ENCODE results near the gene TMEM141. TPM values are rescaled to one million over a fixed set of nuclear protein-coding genes. Genes with fewer than 3 reads are reported as not detected.

Gene TMEM141
- total RNA-seq, 4 donors from 2014 or later = 81.6 to 189 (median 141) TPM

DNA sequence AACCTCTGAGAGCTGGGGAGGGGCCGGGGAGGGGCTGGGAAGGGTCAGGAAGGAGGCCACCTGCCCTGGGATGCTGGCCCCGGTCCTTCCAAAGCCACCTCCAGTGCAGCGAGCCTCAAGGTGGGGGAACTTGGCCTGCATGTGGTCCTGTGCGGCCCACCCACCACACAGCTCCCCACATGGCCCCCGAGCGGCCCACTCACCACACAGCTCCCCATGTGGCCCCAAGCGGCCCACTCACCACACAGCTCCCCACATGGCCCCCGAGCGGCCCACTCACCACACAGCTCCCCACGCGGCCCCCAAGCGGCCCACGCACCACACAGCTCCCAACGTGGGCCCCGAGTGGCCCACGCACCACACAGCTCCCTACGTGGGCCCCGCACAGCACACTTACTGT lies 46.4 kb upstream of the TMEM141 start:
- intact Hi-C loops (cut with DNase I) = no loop called here
- Histone ChIP-seq H3K27ac (no peak overlapping the region), H3K27me3 (no peaks in the 10 kb centered on the region)

DNA sequence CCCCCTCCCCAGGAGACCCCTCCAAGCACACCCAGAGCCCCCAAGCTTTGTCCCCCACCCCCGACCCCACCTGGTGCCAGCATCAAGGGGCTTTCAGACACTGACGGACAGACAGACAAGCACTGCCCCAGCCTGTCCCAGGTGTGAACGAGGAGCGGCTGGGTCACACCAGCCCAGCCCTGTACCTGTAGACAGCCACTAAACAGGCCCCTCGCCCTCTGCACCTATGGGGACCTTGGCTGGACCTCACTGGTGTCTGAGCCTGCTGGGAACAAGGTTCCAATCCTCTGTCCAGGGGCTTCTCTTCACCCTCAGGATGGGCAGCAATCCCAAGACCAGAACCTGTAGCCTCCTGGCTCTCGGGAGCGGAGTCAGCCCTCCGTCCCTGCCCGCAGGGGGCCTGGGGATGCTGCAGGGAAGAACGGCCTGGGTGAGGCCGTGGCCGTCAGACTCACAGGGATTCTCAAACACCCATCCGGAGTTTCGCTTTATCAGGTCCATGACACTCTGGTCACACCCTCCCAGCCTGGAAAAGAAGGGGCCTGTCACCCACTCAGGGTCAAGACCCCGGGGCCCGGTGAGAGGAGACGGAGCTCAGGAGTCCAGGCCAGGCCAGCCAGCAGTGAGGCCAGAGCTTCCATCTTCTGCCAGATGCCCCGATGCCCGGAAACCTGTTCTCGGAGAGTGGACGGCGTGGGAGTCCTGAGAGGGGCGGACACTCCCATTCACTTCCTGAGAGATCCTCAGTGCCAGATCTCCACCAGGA lies 45.6 kb upstream of the TMEM141 start:
- Histone ChIP-seq H3K27me3 (no peaks in the 10 kb centered on the region), H3K9me3 (no peaks in the 10 kb centered on the region), H3K36me3 (no peaks in the 10 kb centered on the region), H3K27ac (no peak overlapping the region), H3K4me3 (replicated peaks in 1 of 3) (no peak overlapping the region), H3K4me1 (peaks cover 41 to 52% of the 10 kb centered on the region in 2 donors)
- intact Hi-C loops (cut with DNase I) = no loop called here
- 78 to 88% methylated on average over 7 to 10 of the region's 23 CpGs for WGBS, 2 donors
- TF ChIP-seq, protein P1, sequence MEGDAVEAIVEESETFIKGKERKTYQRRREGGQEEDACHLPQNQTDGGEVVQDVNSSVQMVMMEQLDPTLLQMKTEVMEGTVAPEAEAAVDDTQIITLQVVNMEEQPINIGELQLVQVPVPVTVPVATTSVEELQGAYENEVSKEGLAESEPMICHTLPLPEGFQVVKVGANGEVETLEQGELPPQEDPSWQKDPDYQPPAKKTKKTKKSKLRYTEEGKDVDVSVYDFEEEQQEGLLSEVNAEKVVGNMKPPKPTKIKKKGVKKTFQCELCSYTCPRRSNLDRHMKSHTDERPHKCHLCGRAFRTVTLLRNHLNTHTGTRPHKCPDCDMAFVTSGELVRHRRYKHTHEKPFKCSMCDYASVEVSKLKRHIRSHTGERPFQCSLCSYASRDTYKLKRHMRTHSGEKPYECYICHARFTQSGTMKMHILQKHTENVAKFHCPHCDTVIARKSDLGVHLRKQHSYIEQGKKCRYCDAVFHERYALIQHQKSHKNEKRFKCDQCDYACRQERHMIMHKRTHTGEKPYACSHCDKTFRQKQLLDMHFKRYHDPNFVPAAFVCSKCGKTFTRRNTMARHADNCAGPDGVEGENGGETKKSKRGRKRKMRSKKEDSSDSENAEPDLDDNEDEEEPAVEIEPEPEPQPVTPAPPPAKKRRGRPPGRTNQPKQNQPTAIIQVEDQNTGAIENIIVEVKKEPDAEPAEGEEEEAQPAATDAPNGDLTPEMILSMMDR (IDR thresholded peaks at IDR 0.05) = no peak
- TF ChIP-seq POLR2A (IDR thresholded peaks at IDR 0.05) = no peak
- DNase-seq = no peak

More for the DNA sequence above, 46.4 kb upstream of the TMEM141 start:
- no peak overlapping the region for H3K4me3 ChIP-seq (replicated peaks in 1 of 3)
- no peaks in the 10 kb centered on the region for H3K36me3 ChIP-seq
- DNase-seq = no peak
- 90 to 100% methylated on average over 1 to 13 of the region's 18 CpGs for WGBS, 2 donors
- TF ChIP-seq, protein P1 (IDR thresholded peaks at IDR 0.05) = no peak
- no peak for TF ChIP-seq POLR2A (IDR thresholded peaks at IDR 0.05)
- H3K9me3 ChIP-seq = no peaks in the 10 kb centered on the region
- peaks cover 41 to 51% of the 10 kb centered on the region in 2 donors for H3K4me1 ChIP-seq

DNA sequence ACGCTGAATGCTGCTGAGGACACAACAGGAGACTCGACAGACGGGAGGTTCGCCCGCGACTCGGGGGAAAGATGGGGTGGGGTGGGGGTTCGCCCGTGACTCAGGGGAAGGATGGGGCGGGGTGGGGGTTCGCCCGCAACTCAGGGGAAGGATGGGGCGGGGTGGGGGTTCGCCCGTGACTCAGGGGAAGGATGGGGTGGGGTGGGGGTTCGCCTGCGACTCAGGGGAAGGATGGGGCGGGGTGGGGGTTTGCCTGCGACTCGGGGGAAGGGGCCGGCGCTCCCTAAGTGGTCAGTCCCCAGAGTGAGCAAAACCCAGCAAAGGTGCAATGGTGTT lies 45.0 kb upstream of the TMEM141 start:
- Histone ChIP-seq H3K36me3 (no peaks in the 10 kb centered on the region), H3K27me3 (no peaks in the 10 kb centered on the region), H3K4me3 (replicated peaks in 1 of 3) (no peak overlapping the region), H3K4me1 (peaks cover 37 to 51% of the 10 kb centered on the region in 2 donors), H3K27ac (no peak overlapping the region), H3K9me3 (no peaks in the 10 kb centered on the region)
- WGBS, 2 donors = 77 to 81% methylated on average over 5 to 16 of the region's 22 CpGs
- intact Hi-C loops (cut with DNase I) = no loop called here
- DNase-seq = no peak
- TF ChIP-seq, protein P1 (IDR thresholded peaks at IDR 0.05) = no peak
- TF ChIP-seq POLR2A (IDR thresholded peaks at IDR 0.05) = no peak

DNA sequence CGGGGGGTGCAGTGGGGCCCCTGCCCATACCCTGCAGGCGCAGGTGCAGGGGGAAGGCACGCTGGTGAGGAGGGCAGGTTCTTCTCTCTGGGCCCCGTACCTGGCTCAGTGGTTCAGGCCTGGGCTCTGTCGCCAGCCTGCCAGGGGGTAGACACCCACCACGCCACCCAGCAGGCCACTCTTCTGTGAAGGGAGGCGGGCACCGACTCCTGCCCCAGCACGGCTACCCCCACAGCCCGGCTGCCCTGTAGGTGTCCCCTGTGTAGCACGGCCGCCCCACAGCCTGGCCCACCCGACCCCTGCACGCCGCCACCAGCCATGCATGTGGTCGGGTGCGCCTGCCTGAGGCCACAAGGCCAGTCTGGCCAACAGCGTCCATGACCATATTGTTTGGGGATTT lies 44.5 kb upstream of the TMEM141 start:
- Histone ChIP-seq H3K36me3 (no peaks in the 10 kb centered on the region), H3K9me3 (no peaks in the 10 kb centered on the region), H3K4me3 (replicated peaks in 1 of 3) (no peak overlapping the region), H3K27ac (no peak overlapping the region), H3K4me1 (peaks cover 32 to 49% of the 10 kb centered on the region in 2 donors), H3K27me3 (no peaks in the 10 kb centered on the region)
- 97% methylated on average over 10 of the region's 18 CpGs; no CpG with 5 or more reads in 1 of the 2 donors for WGBS, 2 donors
- TF ChIP-seq POLR2A (IDR thresholded peaks at IDR 0.05) = no peak
- TF ChIP-seq, protein P1 (IDR thresholded peaks at IDR 0.05) = no peak
- intact Hi-C loops (cut with DNase I) = no loop called here
- no peak for DNase-seq

All from thyroid gland (tissue), 4 donors.